ENCODE measurements around the gene UPK3A. TPM values are rescaled to one million over a fixed set of nuclear protein-coding genes. Genes with fewer than 3 reads are reported as not detected.
"Not testable (repeated sequence)": the region's sequence is repeated elsewhere in the genome, so short reads cannot be mapped to it uniquely, and the experiment has no call there.

UPK3A gene
- total RNA-seq, 1 donor = not detected

- DNase-seq (ENCODE audit: low read depth in 2 of 3, low spot score in 2 of 3) = no peak
Observed at GRCh38 chr22:45254789-45255278, 29.9 kb upstream of the UPK3A start.

- not testable (repeated sequence) for DNase-seq (ENCODE audit: low read depth in 2 of 3, low spot score in 2 of 3)
Observed at GRCh38 chr22:45257941-45258340, 26.8 kb upstream of the UPK3A start.

GRCh38 chr22:45259754-45260394 lies 24.9 kb upstream of the UPK3A start:
- DNase-seq (ENCODE audit: low read depth in 2 of 3, low spot score in 2 of 3) = no peak

GRCh38 chr22:45260395-45260759 lies 24.4 kb upstream of the UPK3A start:
- not testable (repeated sequence) for DNase-seq (ENCODE audit: low read depth in 2 of 3, low spot score in 2 of 3)

GRCh38 chr22:45261407-45262088 lies 23.2 kb upstream of the UPK3A start:
- DNase-seq (ENCODE audit: low read depth in 2 of 3, low spot score in 2 of 3) = no peak

- no peak for DNase-seq (ENCODE audit: low read depth in 2 of 3, low spot score in 2 of 3)
Observed at GRCh38 chr22:45262195-45262930, 22.4 kb upstream of the UPK3A start.

- DNase-seq (ENCODE audit: low read depth in 2 of 3, low spot score in 2 of 3) = no peak
Observed at GRCh38 chr22:45262931-45263462, 21.8 kb upstream of the UPK3A start.

GRCh38 chr22:45263463-45264269 lies 21.1 kb upstream of the UPK3A start:
- peak in 2 of 3 donors; percentile 57 to 84 for DNase-seq (ENCODE audit: low read depth in 2 of 3, low spot score in 2 of 3)

GRCh38 chr22:45265535-45265934 lies 19.2 kb upstream of the UPK3A start:
- no peak for DNase-seq (ENCODE audit: low read depth in 2 of 3, low spot score in 2 of 3)

- DNase-seq (ENCODE audit: low read depth in 2 of 3, low spot score in 2 of 3) = peak in 1 of 3 donors; percentile 33
Observed at GRCh38 chr22:45268167-45268957, 16.4 kb upstream of the UPK3A start.

- peak; percentile 84 to 93 (median 86) for DNase-seq (ENCODE audit: low read depth in 2 of 3, low spot score in 2 of 3)
Observed at GRCh38 chr22:45268958-45269844, 15.5 kb upstream of the UPK3A start.

GRCh38 chr22:45270095-45271020 lies 14.4 kb upstream of the UPK3A start:
- DNase-seq (ENCODE audit: low read depth in 2 of 3, low spot score in 2 of 3) = no peak

- DNase-seq (ENCODE audit: low read depth in 2 of 3, low spot score in 2 of 3) = no peak
Observed at GRCh38 chr22:45271667-45272201, 13.0 kb upstream of the UPK3A start.

GRCh38 chr22:45272498-45272897 lies 12.3 kb upstream of the UPK3A start:
- DNase-seq (ENCODE audit: low read depth in 2 of 3, low spot score in 2 of 3) = no peak

GRCh38 chr22:45273452-45274075 lies 11.2 kb upstream of the UPK3A start:
- DNase-seq (ENCODE audit: low read depth in 2 of 3, low spot score in 2 of 3) = no peak

- DNase-seq (ENCODE audit: low read depth in 2 of 3, low spot score in 2 of 3) = no peak
Observed at GRCh38 chr22:45276507-45277105, 8.1 kb upstream of the UPK3A start.

Data from hematopoietic multipotent progenitor cell (in vitro differentiated cells).